ENCODE results near the gene PDZRN4. TPM values are rescaled to one million over a fixed set of nuclear protein-coding genes. Genes with fewer than 3 reads are reported as not detected.

The PDZRN4 gene
- polyA plus RNA-seq, 2 of the 4 experiments (the other 2 are of a cell fraction): 0.03 TPM

GRCh38 chr12:41476499-41477439, 288.6 kb downstream of the PDZRN4 start:
- H3K27ac ChIP-seq: no peak overlapping the region
- 24% methylated on average over 8 of the region's 8 CpGs for WGBS (ENCODE audit: missing lambda C conversion rate)
- ATAC-seq (no peak), DNase-seq (ENCODE audit: low read depth in 1 of 2, low spot score in 1 of 2) (no peak), FAIRE-seq (no peak)
- TF ChIP-seq MYC (IDR thresholded peaks at IDR 0.05; ENCODE audit: borderline replicate concordance, low read length): no peak
- TF ChIP-seq CEBPB (IDR thresholded peaks at IDR 0.05): no peak
- no peak for TF ChIP-seq POLR2AphosphoS2 (conservative IDR thresholded peaks at IDR 0.05; ENCODE audit: low read length)
- no peak for TF ChIP-seq RAD21 (conservative IDR thresholded peaks at IDR 0.05 in 1 of 2, IDR thresholded peaks at IDR 0.05 in 1 of 2)
- TF ChIP-seq MAZ (IDR thresholded peaks at IDR 0.05; ENCODE audit: borderline replicate concordance, low read depth, low read length): no peak
- no peak for TF ChIP-seq SREBF2 (IDR thresholded peaks at IDR 0.05)
- CTCF ChIA-PET: interaction anchor here (0.9 kb wide), 1 partner anchor 308 kb away, joined by 3 read pairs; no protein-coding TSS in a partner anchor
- no peak overlapping the region for H3K4me2 ChIP-seq
- no peak overlapping the region for H3K4me3 ChIP-seq
- POLR2A ChIA-PET: no interaction called here
- H3K4me1 ChIP-seq: no peaks in the 10 kb centered on the region
- H3K9me3 ChIP-seq: no peaks in the 10 kb centered on the region

GRCh38 chr12:41479426-41479825, 291.3 kb downstream of the PDZRN4 start:
- FAIRE-seq: no peak

GRCh38 chr12:41485203-41485602, 297.1 kb downstream of the PDZRN4 start:
- H3K4me2 ChIP-seq: no peak overlapping the region
- no peak for TF ChIP-seq NFE2L2 (conservative IDR thresholded peaks at IDR 0.05; ENCODE audit: low read length)
- TF ChIP-seq HOXB13 (CRISPR knock-in tag; IDR thresholded peaks at IDR 0.05; ENCODE audit: low read depth): no peak
- no peak for TF ChIP-seq PHF8 (IDR thresholded peaks at IDR 0.05; ENCODE audit: borderline replicate concordance, low read depth)
- TF ChIP-seq EHMT2 (IDR thresholded peaks at IDR 0.05; ENCODE audit: low read depth): no peak
- TF ChIP-seq RARB (CRISPR knock-in tag; IDR thresholded peaks at IDR 0.05): no peak
- TF ChIP-seq BCL3 (IDR thresholded peaks at IDR 0.05): no peak
- no peak for TF ChIP-seq SREBF2 (IDR thresholded peaks at IDR 0.05)
- no peak for TF ChIP-seq PBX3 (IDR thresholded peaks at IDR 0.05)
- TF ChIP-seq HES2 (IDR thresholded peaks at IDR 0.05): no peak
- TF ChIP-seq RAD21 (conservative IDR thresholded peaks at IDR 0.05 in 1 of 2, IDR thresholded peaks at IDR 0.05 in 1 of 2): no peak
- TF ChIP-seq CHD4 (IDR thresholded peaks at IDR 0.05; ENCODE audit: borderline replicate concordance): no peak
- TF ChIP-seq USF2 (IDR thresholded peaks at IDR 0.05): no peak
- no peak for TF ChIP-seq HMGXB4 (CRISPR knock-in tag; IDR thresholded peaks at IDR 0.05; ENCODE audit: borderline replicate concordance)
- TF ChIP-seq BHLHE40 (IDR thresholded peaks at IDR 0.05; ENCODE audit: low read depth, low read length): no peak
- no peak for TF ChIP-seq NPAS2 (CRISPR knock-in tag; IDR thresholded peaks at IDR 0.05; ENCODE audit: borderline replicate concordance)
- no peak for TF ChIP-seq EHF (CRISPR knock-in tag; IDR thresholded peaks at IDR 0.05)
- TF ChIP-seq MAZ (IDR thresholded peaks at IDR 0.05; ENCODE audit: borderline replicate concordance, low read depth, low read length): no peak
- TF ChIP-seq RFX5 (IDR thresholded peaks at IDR 0.05): no peak
- TF ChIP-seq FOSL2 (IDR thresholded peaks at IDR 0.05): no peak
- no peak for TF ChIP-seq FOSL2 (CRISPR knock-in tag; IDR thresholded peaks at IDR 0.05)
- no peak for TF ChIP-seq RCOR1 (IDR thresholded peaks at IDR 0.05; ENCODE audit: low read depth, low read length)
- no peak overlapping the region for H3K27ac ChIP-seq
- no peak overlapping the region for H3K4me3 ChIP-seq
- FAIRE-seq (no peak), DNase-seq (ENCODE audit: low read depth in 1 of 2, low spot score in 1 of 2) (no peak), ATAC-seq (no peak)
- no peaks in the 10 kb centered on the region for H3K9me3 ChIP-seq
- CTCF ChIA-PET: no interaction called here
- WGBS (ENCODE audit: missing lambda C conversion rate): 34% methylated on average over 5 of the region's 5 CpGs
- POLR2A ChIA-PET: no interaction called here
- H3K4me1 ChIP-seq: no peaks in the 10 kb centered on the region

More at GRCh38 chr12:41479426-41479825, 291.3 kb downstream of the PDZRN4 start:
- ATAC-seq (no peak), DNase-seq (ENCODE audit: low read depth in 1 of 2, low spot score in 1 of 2) (no peak)
- ChIA-PET CTCF (interaction anchor here (1.0 to 1.5 kb wide), 2 partner anchors 10 to 14 kb away, joined by 3 read pairs; no protein-coding TSS in a partner anchor), POLR2A (no interaction called here)
- 2% methylated on average over 2 of the region's 2 CpGs for WGBS (ENCODE audit: missing lambda C conversion rate)
- Histone ChIP-seq H3K27ac (no peak overlapping the region), H3K4me2 (no peak overlapping the region), H3K4me1 (no peaks in the 10 kb centered on the region), H3K9me3 (no peaks in the 10 kb centered on the region), H3K4me3 (no peak overlapping the region)
- TF ChIP-seq POLR2A (IDR thresholded peaks at IDR 0.05; ENCODE audit: low read length) (no peak), HOXA7 (CRISPR knock-in tag; IDR thresholded peaks at IDR 0.05) (no peak), RNF2 (IDR thresholded peaks at IDR 0.05; ENCODE audit: borderline replicate concordance, low read depth) (no peak), FOSB (CRISPR knock-in tag; IDR thresholded peaks at IDR 0.05) (no peak), ZSCAN20 (CRISPR knock-in tag; IDR thresholded peaks at IDR 0.05) (no peak), TP53 (CRISPR knock-in tag; IDR thresholded peaks at IDR 0.05) (no peak)
